GM12875 (cell line): ENCODE results near the gene CEBPE.

Source experiments
- H3K4me3 ChIP-seq: one replicate; pipeline ENCODE4 v1.5.1; 2011; ENCODE audit warnings: low read depth, low read length, control low read depth
- CTCF ChIP-seq: IDR thresholded peaks from 2 replicates; pipeline ENCODE4 v1.5.1; 2011; ENCODE audit warnings: low read depth, mild to moderate bottlenecking, control low read depth, inconsistent platforms, low read length, moderate library complexity, borderline replicate concordance; ENCODE audit not compliant: insufficient read depth

The CEBPE gene

GRCh38 chr14:23094666-23095195, 24.3 kb downstream of the CEBPE start, which contains the start of gene ACIN1:
TSS of gene ACIN1 (minus strand) at chr14:23095136. CDS start at chr14:23095112, 24 bp downstream.
- TF ChIP-seq CTCF: no peak
- peak within 1 kb of the TSS; percentile 69 for H3K4me3 ChIP-seq

- H3K4me3 ChIP-seq: peak overlapping the region; percentile 67
- TF ChIP-seq CTCF: no peak
Measured at GRCh38 chr14:23093991-23094665, 24.9 kb downstream of the CEBPE start.

- TF ChIP-seq CTCF: no peak
- no peak overlapping the region for H3K4me3 ChIP-seq
Measured at GRCh38 chr14:23093526-23093925, 25.5 kb downstream of the CEBPE start.

GRCh38 chr14:23093104-23093503, 26.0 kb downstream of the CEBPE start:
- TF ChIP-seq CTCF: no peak
- no peak overlapping the region for H3K4me3 ChIP-seq

GRCh38 chr14:23091294-23092225, 27.5 kb downstream of the CEBPE start:
- TF ChIP-seq CTCF: no peak
- H3K4me3 ChIP-seq: no peak overlapping the region

GRCh38 chr14:23090254-23090636, 28.8 kb downstream of the CEBPE start:
- no peak for TF ChIP-seq CTCF
- H3K4me3 ChIP-seq: no peak overlapping the region
